HAP-1 (cell line): ENCODE measurements around the gene KIF4A.
"Not testable (repeated sequence)": the region's sequence is repeated elsewhere in the genome, so short reads cannot be mapped to it uniquely, and the experiment has no call there.

Experiments used
- DNase-seq, 2 experiments: peaks; one replicate each; pipeline ENCODE4 v3.0.0-alpha.2; 2016 to 2020; ENCODE audit warnings: low spot score in 2 of 2
- H3K27me3 ChIP-seq: fragments of 250-450 bp; sonication (Bioruptor Pico); 2 replicates; pipeline ENCODE4 v1.5.1; 2020; ENCODE audit warnings: low read depth, mild to moderate bottlenecking, moderate library complexity
- H3K36me3 ChIP-seq: fragments of 250-450 bp; sonication (Bioruptor Pico); replicated peaks from 2 replicates; pipeline ENCODE4 v1.5.1; 2020; ENCODE audit warnings: mild to moderate bottlenecking
- H3K4me1 ChIP-seq: fragments of 250-450 bp; sonication (Bioruptor Pico); 2 replicates; pipeline ENCODE4 v1.5.1; 2020; ENCODE audit warnings: mild to moderate bottlenecking
- H3K4me3 ChIP-seq: fragments of 250-450 bp; sonication (Bioruptor Pico); 2 replicates; pipeline ENCODE4 v1.5.1; 2020; ENCODE audit warnings: mild to moderate bottlenecking, moderate library complexity
- H3K9me3 ChIP-seq: fragments of 250-450 bp; sonication (Bioruptor Pico); 2 replicates; pipeline ENCODE4 v1.5.1; 2020; ENCODE audit warnings: mild to moderate bottlenecking, moderate library complexity
- in situ Hi-C: fragments of 300-500 bp; cut with MboI; formaldehyde crosslinking; loops from 3 replicates; pipeline ENCODE4 v1.14.3; 2020; ENCODE audit warnings: low sequenced_read_pairs, inconsistent platforms, mixed read lengths

KIF4A gene

DNA sequence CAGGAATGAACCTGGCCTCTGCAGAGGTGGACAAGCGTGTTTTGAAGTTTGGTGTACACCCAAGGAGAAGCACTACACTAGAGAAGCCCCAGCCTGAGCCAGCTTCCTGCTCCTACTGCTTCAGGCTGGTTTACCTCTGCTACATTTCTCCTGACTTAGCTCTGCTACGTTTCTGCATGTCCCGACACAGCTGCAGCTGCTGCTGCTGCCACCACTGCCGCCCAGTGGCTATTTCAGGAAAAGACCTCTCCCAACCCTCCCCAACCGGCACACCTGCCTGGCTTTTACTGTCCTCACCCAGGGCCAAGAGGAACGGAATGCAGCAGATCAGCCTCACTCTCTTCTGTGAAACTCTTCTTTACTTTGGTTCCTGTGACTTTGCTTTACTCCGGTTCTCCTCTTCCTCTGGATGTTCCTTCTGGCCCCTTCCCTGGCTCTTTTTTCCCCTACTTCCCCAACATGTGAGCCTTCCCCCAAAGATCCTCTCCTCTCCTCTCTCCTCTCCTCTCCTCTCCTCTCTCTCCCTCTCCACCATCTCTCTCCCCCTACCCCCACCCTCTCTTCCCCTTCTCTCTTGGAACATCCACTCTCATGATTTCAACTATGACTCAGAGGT is 26.8 kb upstream of the KIF4A start:
- in situ Hi-C loops: no loop called here
- peak; percentile 56 to 83 for DNase-seq
- H3K9me3 ChIP-seq: no peaks in the 10 kb centered on the region
- no peaks in the 10 kb centered on the region for H3K4me1 ChIP-seq
- H3K36me3 ChIP-seq: no peaks in the 10 kb centered on the region
- H3K4me3 ChIP-seq: no peak overlapping the region
- peaks cover 3% of the 10 kb centered on the region; the same call in 1 of the 2 replicates for H3K27me3 ChIP-seq

DNA sequence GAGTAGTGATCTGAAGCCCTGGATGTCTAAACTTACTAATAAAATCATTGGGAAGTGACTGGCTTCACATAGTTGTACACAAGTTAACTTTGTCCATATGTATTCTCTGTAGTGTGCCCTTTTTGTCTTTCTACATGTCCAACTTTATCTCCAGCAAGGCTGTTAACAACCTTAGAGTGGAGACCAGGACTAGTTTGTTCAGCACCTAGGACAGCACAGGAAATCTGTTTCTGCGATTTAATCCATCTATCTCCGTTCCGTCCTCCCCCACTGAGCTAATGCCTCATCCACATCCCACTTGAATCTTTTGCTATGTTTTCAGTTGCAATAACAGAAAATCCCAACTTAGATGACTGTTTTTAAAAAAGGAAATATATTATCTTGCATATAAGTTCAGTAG is 25.1 kb upstream of the KIF4A start:
- DNase-seq: no peak
- no peaks in the 10 kb centered on the region for H3K4me1 ChIP-seq
- H3K9me3 ChIP-seq: no peaks in the 10 kb centered on the region
- no peak overlapping the region for H3K4me3 ChIP-seq
- peaks cover 3% of the 10 kb centered on the region; the same call in 1 of the 2 replicates for H3K27me3 ChIP-seq
- in situ Hi-C loops: no loop called here
- no peaks in the 10 kb centered on the region for H3K36me3 ChIP-seq

DNA sequence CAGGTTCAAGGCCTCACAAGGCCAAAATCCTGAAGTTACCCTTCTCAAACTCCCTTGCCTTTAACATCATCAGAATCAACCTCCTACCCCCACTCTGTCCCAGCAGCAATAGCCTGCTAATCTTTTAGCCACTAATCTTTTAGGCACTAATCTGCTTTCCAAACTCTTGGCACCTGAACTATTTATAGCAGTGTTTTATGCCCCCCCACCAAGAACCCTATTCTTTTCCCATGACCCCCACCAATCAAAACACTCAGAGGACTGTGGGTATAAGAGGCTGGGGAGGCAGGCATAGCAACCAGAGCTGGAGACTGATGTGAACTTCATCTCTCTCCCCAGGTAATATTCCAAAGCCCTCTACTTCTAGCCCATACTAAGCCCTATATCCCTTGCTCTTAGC is 21.9 kb upstream of the KIF4A start, which contains the start of gene ARR3:
ARR3 (plus strand) TSS at position 301 of the 400 bp plus-strand sequence. CDS start 1,052 bp downstream, outside the sequence.
- no peaks in the 10 kb centered on the region for H3K9me3 ChIP-seq
- no peaks in the 10 kb centered on the region for H3K4me1 ChIP-seq
- peaks cover 3% of the 10 kb centered on the region; the same call in 1 of the 2 replicates for H3K27me3 ChIP-seq
- in situ Hi-C loops: no loop called here
- no peak for DNase-seq
- no peaks in the 10 kb centered on the region for H3K36me3 ChIP-seq
- H3K4me3 ChIP-seq: no peak within 1 kb of the TSS

DNA sequence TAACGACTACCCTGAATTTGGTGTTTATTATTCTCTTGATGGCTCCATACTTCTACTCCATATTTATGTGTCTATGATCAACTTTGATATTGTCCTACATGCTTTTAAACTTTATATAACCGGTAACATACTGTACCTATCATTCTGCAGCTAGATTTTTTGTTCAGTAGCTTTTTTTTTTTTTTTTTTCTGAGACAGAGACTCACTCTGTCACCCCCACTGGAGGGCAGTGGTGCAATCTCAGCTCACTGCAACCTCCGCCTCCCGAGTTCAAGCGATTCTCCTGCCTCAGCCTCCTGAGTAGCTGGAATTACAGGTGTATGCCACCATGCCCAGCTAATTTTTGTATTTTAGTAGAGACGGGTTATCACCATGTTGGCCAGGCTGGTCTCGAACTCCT is 15.9 kb upstream of the KIF4A start:
- H3K4me3 ChIP-seq, H3K36me3 ChIP-seq, H3K4me1 ChIP-seq, DNase-seq, H3K9me3 ChIP-seq, in situ Hi-C loops, H3K27me3 ChIP-seq: not testable (repeated sequence)

DNA sequence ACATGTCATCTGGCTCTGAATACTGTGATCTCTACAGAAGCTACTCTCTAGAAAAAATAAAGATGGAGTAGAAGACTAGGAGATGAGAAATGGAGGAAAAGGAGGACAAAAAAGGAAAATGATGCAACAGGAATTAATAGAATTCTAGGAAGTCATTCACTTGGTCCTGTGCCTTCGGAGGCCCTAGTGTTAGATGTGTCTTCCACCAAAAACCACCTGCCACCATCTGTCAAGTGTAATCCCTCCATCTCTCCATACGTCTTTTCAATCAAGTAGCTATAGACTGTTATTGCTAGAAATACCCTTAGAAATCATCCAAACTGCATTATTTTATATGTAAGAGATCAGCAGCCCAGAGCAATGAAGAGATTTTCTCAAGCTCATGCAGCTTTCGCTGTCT is 10.8 kb upstream of the KIF4A start:
- Histone ChIP-seq H3K4me3 (no peak overlapping the region), H3K9me3 (no peaks in the 10 kb centered on the region), H3K27me3 (no peaks in the 10 kb centered on the region), H3K36me3 (no peaks in the 10 kb centered on the region), H3K4me1 (peaks cover 10% of the 10 kb centered on the region)
- in situ Hi-C loops: no loop called here
- no peak for DNase-seq

DNA sequence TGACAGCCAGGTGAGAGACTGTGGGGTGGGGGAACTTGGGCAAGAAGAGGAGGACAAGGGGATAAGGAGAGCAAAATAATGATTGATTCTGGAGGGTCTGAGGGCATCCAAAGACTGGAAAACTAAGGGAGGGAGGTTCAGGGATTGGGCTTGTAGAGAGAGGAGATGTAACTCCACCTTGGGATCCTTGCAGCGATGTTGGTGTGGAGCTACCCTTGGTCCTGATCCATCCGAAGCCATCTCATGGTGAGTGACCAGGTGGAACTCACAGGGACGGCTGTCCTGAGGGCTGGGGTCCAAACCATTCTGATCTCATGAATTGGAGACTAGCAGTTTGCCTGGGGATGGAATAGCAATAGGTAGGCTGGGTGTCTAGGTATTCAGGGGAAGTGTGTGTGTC is 9.3 kb upstream of the KIF4A start:
- H3K27me3 ChIP-seq: no peaks in the 10 kb centered on the region
- no peaks in the 10 kb centered on the region for H3K9me3 ChIP-seq
- no peak overlapping the region for H3K4me3 ChIP-seq
- H3K36me3 ChIP-seq: peaks cover 13% of the 10 kb centered on the region
- no peak for DNase-seq
- in situ Hi-C loops: no loop called here
- H3K4me1 ChIP-seq: no peaks in the 10 kb centered on the region

DNA sequence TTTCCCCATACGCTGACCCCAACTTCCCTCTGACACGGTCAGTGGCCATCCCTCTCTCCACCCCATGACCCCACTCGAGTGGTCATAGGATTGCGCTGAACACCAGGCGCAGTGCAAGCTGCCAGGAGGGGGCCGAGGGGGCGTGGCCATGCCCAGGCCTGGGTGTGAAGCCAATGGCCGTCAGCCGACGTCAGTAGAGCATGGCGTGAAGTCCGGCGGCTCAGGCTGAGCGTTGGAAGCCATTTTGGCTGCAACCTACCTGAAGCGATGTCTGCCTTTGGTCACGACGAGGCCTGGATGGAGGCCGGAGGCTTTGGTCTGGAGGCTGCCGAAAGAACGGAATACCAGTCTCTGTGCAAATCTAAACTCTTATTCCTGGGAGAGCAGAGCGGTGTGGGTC is 8.0 kb upstream of the KIF4A start, which contains the start of gene RAB41:
RAB41 (plus strand) TSS at position 222 of the 400 bp plus-strand sequence; CDS start at position 268, 46 bp downstream.
- no peak for DNase-seq
- no peak within 1 kb of the TSS for H3K4me3 ChIP-seq
- H3K36me3 ChIP-seq: peaks cover 24% of the 10 kb centered on the region
- in situ Hi-C loops: no loop called here
- no peaks in the 10 kb centered on the region for H3K9me3 ChIP-seq
- H3K27me3 ChIP-seq: no peaks in the 10 kb centered on the region
- no peaks in the 10 kb centered on the region for H3K4me1 ChIP-seq

DNA sequence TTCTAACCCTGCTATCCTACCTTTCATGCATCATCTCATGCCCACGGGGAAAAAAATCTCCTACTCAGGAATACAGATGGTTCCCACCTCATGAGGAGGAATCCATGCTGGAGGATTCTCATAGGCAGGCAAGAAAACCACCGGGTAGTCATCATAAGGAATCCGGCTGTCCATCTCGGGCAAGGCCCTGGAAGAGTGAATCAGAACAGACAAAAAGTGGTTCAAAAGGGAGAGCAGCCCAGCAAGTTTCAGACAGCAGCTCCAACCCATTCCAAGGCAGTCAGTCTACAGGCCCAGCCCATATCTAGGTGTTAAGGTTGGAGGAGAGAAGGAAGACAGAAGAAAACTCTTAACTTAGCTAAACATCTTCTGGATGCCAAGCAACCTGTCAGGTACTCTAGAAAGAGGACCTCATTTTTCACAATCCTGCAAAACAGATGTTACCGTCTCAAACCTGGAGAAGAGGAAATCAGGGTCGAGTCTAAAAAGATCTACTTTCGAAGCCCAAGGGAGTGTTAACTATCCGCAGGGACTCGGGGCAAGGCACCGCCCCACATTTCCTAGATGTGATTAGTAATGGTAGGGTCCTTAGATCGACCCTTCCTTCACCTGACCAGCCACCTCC is 624 bp upstream of the KIF4A start:
- Histone ChIP-seq H3K36me3 (peaks cover 48% of the 10 kb centered on the region), H3K9me3 (no peaks in the 10 kb centered on the region), H3K4me3 (peak overlapping the region; percentile 84), H3K4me1 (peaks cover 13% of the 10 kb centered on the region), H3K27me3 (no peaks in the 10 kb centered on the region)
- no peak for DNase-seq
- in situ Hi-C loops: no loop called here

DNA sequence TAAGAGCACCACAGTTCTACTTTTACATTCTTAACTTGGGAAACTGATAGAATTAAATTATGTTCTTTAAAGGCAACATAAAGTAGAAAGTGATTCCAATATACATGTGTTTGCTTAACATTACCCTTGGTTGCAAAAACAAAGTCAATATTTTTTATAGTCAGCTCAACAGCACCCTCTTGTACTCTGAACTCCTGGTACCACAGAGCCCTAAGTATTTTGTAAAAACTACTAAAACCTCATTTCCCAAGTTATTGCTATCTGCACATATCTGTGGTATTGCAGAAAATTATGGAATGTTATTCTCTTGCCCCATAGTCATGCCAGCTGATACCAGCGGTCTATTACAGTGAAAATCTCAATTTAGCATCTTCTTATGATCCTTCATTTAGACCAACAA is 2.9 kb downstream of the KIF4A start:
- no peak for DNase-seq
- in situ Hi-C loops: no loop called here
- Histone ChIP-seq H3K4me1 (peaks cover 13% of the 10 kb centered on the region), H3K36me3 (peaks cover 45% of the 10 kb centered on the region), H3K27me3 (no peaks in the 10 kb centered on the region), H3K9me3 (no peaks in the 10 kb centered on the region), H3K4me3 (no peak overlapping the region)

DNA sequence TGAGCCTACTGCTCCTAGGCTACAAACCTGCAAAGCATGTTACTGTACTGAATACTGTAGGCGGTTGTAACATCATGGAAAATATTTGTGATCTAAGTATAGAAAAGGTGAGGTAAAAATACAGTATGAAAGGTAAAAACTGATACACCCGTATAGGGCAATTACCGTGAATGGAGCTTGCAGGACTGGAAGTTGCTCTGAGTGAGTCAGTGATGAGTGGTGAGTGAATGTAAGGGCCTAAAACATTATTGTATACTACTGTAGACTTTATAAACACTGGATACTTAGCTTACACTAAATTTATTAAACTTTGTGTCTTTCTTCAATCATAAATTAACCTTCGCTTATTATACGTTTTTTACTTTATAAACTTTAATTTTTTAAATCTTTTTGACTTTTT is 3.7 kb downstream of the KIF4A start:
- Histone ChIP-seq H3K4me1 (peaks cover 13% of the 10 kb centered on the region), H3K36me3 (peaks cover 46% of the 10 kb centered on the region), H3K9me3 (no peaks in the 10 kb centered on the region), H3K4me3 (no peak overlapping the region), H3K27me3 (no peaks in the 10 kb centered on the region)
- DNase-seq: no peak
- in situ Hi-C loops: no loop called here

DNA sequence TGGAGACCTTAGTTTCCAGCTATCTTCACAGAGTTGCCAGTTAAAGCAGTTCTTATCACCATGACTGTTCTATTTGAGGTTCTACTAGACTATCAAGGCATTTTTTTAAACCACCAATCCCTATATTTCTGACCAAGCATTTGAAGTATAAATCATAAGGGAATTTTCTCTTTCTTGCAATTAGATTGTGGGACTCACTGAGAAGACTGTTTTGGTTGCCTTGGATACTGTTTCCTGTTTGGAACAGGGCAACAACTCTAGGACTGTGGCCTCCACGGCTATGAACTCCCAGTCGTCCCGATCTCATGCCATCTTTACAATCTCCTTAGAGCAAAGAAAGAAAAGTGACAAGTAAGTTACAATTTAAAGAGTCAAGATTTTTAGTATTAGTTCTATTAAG is 11.8 kb downstream of the KIF4A start:
- DNase-seq: no peak
- Histone ChIP-seq H3K4me3 (no peak overlapping the region), H3K27me3 (no peaks in the 10 kb centered on the region), H3K36me3 (peaks cover 82% of the 10 kb centered on the region), H3K4me1 (peaks cover 8% of the 10 kb centered on the region), H3K9me3 (no peaks in the 10 kb centered on the region)
- in situ Hi-C loops: no loop called here

DNA sequence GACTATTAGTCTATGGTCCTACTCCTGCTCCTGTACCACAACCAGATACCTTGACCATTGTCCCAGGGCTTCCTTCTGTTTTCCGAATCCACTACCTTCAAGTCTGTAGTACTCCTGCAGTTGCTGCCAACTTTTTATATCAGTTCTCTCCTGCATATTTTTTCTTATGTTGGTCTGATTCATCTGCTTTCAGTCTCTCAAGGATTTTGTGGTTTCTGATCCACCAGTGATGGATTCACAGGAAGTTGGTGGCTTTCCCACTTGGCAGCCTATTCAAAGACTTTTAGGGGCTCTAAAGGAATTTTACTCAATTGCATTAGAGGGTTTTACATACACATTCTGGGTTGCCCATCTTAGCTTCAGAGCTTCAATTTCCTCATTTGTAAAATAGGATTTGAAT is 23.6 kb downstream of the KIF4A start:
- peaks cover 12% of the 10 kb centered on the region for H3K4me1 ChIP-seq
- H3K9me3 ChIP-seq: no peaks in the 10 kb centered on the region
- peaks cover 53% of the 10 kb centered on the region for H3K36me3 ChIP-seq
- DNase-seq: no peak
- H3K27me3 ChIP-seq: no peaks in the 10 kb centered on the region
- in situ Hi-C loops: no loop called here
- H3K4me3 ChIP-seq: no peak overlapping the region

DNA sequence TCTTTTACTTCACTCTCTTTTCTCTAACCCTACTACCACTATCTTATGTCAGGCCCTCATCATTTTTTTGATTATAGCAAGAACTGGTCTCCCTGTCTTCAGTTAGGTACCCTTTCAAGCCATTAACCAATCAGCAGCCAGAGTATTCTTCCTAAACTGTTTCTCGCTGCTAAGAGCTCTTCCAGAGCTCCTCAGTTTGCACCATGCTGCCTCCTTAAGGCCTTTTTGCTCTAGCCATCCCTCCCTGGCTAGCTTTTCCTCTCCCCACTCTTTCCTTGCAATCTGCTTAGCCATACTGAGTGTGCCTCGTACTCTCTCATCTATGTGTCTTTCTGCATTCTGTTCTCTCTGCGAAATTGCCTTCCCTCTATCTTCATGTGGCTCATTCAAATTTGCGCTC is 32.9 kb downstream of the KIF4A start:
- no peak overlapping the region for H3K4me3 ChIP-seq
- in situ Hi-C loops: no loop called here
- H3K4me1 ChIP-seq: no peaks in the 10 kb centered on the region
- H3K27me3 ChIP-seq: no peaks in the 10 kb centered on the region
- DNase-seq: no peak
- H3K36me3 ChIP-seq: peaks cover 9% of the 10 kb centered on the region
- H3K9me3 ChIP-seq: no peaks in the 10 kb centered on the region

DNA sequence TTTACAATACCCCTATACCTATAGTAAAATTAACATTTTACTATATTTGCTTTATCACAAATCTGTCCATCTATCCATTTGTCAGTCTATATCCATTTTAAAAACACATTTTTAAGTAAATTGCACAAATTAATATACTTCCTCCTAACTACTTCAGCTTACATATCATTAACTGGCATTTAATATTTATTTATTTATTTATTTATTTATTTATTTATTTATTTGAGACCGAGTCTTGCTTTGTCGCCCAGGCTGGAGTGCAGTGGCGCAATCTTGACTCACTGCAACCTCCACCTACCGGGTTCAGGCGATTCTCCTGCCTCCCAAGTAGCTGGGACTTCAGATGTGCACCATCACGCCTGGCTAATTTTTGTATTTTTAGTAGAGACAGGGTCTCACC is 33.7 kb downstream of the KIF4A start:
- H3K36me3 ChIP-seq, H3K27me3 ChIP-seq, H3K4me1 ChIP-seq, DNase-seq, H3K9me3 ChIP-seq, in situ Hi-C loops, H3K4me3 ChIP-seq: not testable (repeated sequence)
